Panc1 (cell line): ENCODE measurements around the gene ZNF544. TPM values are rescaled to one million over a fixed set of nuclear protein-coding genes. Genes with fewer than 3 reads are reported as not detected.

ENCODE experiments used
- ATAC-seq: fragments of 200-7000 bp; cut with Tn5 transposase; 2 replicates; pipeline ENCODE4 v1.9.1; 2020; ENCODE audit warnings: mild to moderate bottlenecking, moderate library complexity
- BruUV-seq: library from RNA; stranded (reverse); fragments of 400-500 nt; replicated peaks from 2 replicates; lab custom pipeline; 2021; lab: Mats Ljungman, UMichigan
- CTCF ChIA-PET: fragments of 300-600 bp; sonication (Branson Sonifier 250); formaldehyde crosslinking; loops from one replicate; lab custom pipeline; 2022; ENCODE audit warnings: antibody characterized with exemption; lab: Charles Lee
- POLR2A ChIA-PET: fragments of 300-600 bp; sonication (Branson Sonifier 250); formaldehyde crosslinking; loops from one replicate; lab custom pipeline; 2022; ENCODE audit warnings: antibody characterized with exemption; lab: Charles Lee
- DNase-seq: peaks from one replicate; pipeline ENCODE4 v3.0.0-alpha.2; 2010; ENCODE audit warnings: low read depth, low spot score
- H3K27ac ChIP-seq: 2 replicates; pipeline ENCODE4 v1.5.1; 2011; ENCODE audit warnings: mild to moderate bottlenecking, low read length, inconsistent platforms
- H3K27me3 ChIP-seq: fragments of 200-500 bp; sonication (Bioruptor generic); 2 replicates; pipeline ENCODE4 v1.6.0; 2014; ENCODE audit warnings: low read length, inconsistent platforms; ENCODE audit not compliant: control insufficient read depth, insufficient read depth
- H3K36me3 ChIP-seq: fragments of 200-500 bp; sonication (Bioruptor generic); 2 replicates; pipeline ENCODE4 v1.5.1; 2014; ENCODE audit warnings: inconsistent platforms, mild to moderate bottlenecking, low read length, moderate library complexity; ENCODE audit not compliant: control insufficient read depth, insufficient read depth
- H3K4me1 ChIP-seq: 2 replicates; pipeline ENCODE4 v1.5.1; 2011; ENCODE audit warnings: inconsistent platforms, mild to moderate bottlenecking, low read length, moderate library complexity; ENCODE audit not compliant: control insufficient read depth, insufficient read depth
- H3K4me3 ChIP-seq, 2 experiments: 2 replicates each; pipeline ENCODE4 v1.5.1; 2011 to 2012; ENCODE audit warnings: low read depth in 2 of 2, low read length in 2 of 2, mild to moderate bottlenecking in 2 of 2, inconsistent platforms in 1 of 2, moderate library complexity in 1 of 2
- H3K9me3 ChIP-seq: fragments of 200-500 bp; sonication (Bioruptor generic); 2 replicates; pipeline ENCODE4 v1.5.1; 2014; ENCODE audit warnings: low read depth, mild to moderate bottlenecking, inconsistent platforms, low read length, moderate library complexity; ENCODE audit not compliant: control insufficient read depth, insufficient read depth
- CTCF ChIP-seq: fragments of 450-650 bp; IDR thresholded peaks from 2 replicates; pipeline ENCODE4 v1.5.1; 2017; ENCODE audit warnings: mild to moderate bottlenecking
- POLR2AphosphoS5 ChIP-seq: IDR thresholded peaks from 2 replicates; pipeline ENCODE4 v1.6.1; 2012; ENCODE audit warnings: mild to moderate bottlenecking, low read depth, low read length, moderate library complexity
- SIN3A ChIP-seq: IDR thresholded peaks from 2 replicates; pipeline ENCODE4 v1.6.1; 2012; ENCODE audit warnings: low read depth, mild to moderate bottlenecking, low read length, moderate library complexity, borderline replicate concordance; ENCODE audit not compliant: insufficient read depth
- TCF7L2 ChIP-seq: IDR thresholded peaks from 2 replicates; pipeline ENCODE4 v1.6.1; 2011; ENCODE audit warnings: mild to moderate bottlenecking, low read depth, low read length, inconsistent platforms
- in situ Hi-C: cut with HindIII; loops from 2 replicates; pipeline ENCODE4 v1.10.0; 2016; ENCODE audit warnings: low sequenced_read_pairs, low pct_unique_long_range_greater_than_20kb
- intact Hi-C: fragments of 100-400 bp; cut with micrococcal nuclease; formaldehyde crosslinking; loops from one replicate; pipeline ENCODE4 v1.10.0; 2022; ENCODE audit not compliant: unreplicated experiment
- total RNA-seq: library from RNA; stranded (reverse); gene quantifications from one replicate; pipeline ENCODE4 v1.2.1, GENCODE V29; 2021; ENCODE audit not compliant: unreplicated experiment
- TF ChIP-seq, protein P1 (sequence below), 2 experiments: IDR thresholded peaks; 2 replicates each; pipeline ENCODE4 v1.6.1; 2011 to 2012; ENCODE audit warnings: low read depth in 2 of 2, control low read depth in 1 of 2, low read length in 1 of 2, mild to moderate bottlenecking in 1 of 2, moderate library complexity in 1 of 2; ENCODE audit not compliant: insufficient read depth in 1 of 2

Gene ZNF544
- total RNA-seq, 1 experiment from 2014 or later: 48.5 TPM

- no peaks in the 10 kb centered on the region for H3K36me3 ChIP-seq
- ChIA-PET CTCF (no interaction called here), POLR2A (no interaction called here)
- DNase-seq (no peak), ATAC-seq (no peak)
- in situ Hi-C loops: no loop called here
- peaks cover 25% of the 10 kb centered on the region for H3K9me3 ChIP-seq
- TF ChIP-seq, protein P1, sequence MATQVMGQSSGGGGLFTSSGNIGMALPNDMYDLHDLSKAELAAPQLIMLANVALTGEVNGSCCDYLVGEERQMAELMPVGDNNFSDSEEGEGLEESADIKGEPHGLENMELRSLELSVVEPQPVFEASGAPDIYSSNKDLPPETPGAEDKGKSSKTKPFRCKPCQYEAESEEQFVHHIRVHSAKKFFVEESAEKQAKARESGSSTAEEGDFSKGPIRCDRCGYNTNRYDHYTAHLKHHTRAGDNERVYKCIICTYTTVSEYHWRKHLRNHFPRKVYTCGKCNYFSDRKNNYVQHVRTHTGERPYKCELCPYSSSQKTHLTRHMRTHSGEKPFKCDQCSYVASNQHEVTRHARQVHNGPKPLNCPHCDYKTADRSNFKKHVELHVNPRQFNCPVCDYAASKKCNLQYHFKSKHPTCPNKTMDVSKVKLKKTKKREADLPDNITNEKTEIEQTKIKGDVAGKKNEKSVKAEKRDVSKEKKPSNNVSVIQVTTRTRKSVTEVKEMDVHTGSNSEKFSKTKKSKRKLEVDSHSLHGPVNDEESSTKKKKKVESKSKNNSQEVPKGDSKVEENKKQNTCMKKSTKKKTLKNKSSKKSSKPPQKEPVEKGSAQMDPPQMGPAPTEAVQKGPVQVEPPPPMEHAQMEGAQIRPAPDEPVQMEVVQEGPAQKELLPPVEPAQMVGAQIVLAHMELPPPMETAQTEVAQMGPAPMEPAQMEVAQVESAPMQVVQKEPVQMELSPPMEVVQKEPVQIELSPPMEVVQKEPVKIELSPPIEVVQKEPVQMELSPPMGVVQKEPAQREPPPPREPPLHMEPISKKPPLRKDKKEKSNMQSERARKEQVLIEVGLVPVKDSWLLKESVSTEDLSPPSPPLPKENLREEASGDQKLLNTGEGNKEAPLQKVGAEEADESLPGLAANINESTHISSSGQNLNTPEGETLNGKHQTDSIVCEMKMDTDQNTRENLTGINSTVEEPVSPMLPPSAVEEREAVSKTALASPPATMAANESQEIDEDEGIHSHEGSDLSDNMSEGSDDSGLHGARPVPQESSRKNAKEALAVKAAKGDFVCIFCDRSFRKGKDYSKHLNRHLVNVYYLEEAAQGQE (IDR thresholded peaks at IDR 0.05; ENCODE audit: insufficient read depth in 1 of 2, low read depth in 2 of 2, low read length in 1 of 2): no peak
- TF ChIP-seq SIN3A (no peak), POLR2AphosphoS5 (no peak)
- BruUV-seq: no TSS peak
- no peak overlapping the region for H3K27ac ChIP-seq
- no peaks in the 10 kb centered on the region for H3K4me1 ChIP-seq
- intact Hi-C loops: no loop called here
- H3K27me3 ChIP-seq: no peaks in the 10 kb centered on the region
- no peak overlapping the region for H3K4me3 ChIP-seq
Measured at GRCh38 chr19:58217607-58218391, 10.9 kb upstream of the ZNF544 start.

DNA sequence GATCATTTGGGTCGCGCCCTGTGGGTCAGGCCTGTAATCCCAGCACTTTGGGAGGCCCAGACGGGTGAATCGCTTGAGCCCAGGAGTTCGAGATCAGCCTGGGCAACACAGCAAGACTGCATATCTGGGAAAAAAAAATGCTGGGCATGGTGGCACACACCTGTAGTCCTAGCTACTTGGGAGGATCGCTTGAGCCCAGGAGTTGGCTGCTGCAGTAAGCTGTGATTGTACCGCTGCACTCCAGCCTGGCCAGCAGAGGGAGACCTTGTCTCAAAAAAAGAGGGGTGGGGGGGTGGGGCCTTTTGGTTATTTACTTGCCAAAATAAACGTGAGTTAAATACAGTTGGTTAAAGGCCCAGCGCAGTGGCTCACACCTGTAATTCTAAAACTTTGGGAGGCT lies 9.8 kb upstream of the ZNF544 start:
- peak; percentile 66 for ATAC-seq
- no TSS peak for BruUV-seq
- ChIA-PET CTCF (interaction anchor here (0.6 to 0.7 kb wide), 2 partner anchors 17 to 162 kb away, joined by 3 to 5 read pairs; no protein-coding TSS in a partner anchor), POLR2A (interaction anchor here (0.7 kb wide), 1 partner anchor 15 kb away, joined by 4 read pairs; no protein-coding TSS in a partner anchor)
- no peaks in the 10 kb centered on the region for H3K27me3 ChIP-seq
- DNase-seq: no peak
- in situ Hi-C loops: no loop called here
- H3K4me1 ChIP-seq: no peaks in the 10 kb centered on the region
- intact Hi-C loops: no loop called here
- no peak overlapping the region for H3K27ac ChIP-seq
- peaks cover 14% of the 10 kb centered on the region for H3K9me3 ChIP-seq
- H3K36me3 ChIP-seq: no peaks in the 10 kb centered on the region
- H3K4me3 ChIP-seq: no peak overlapping the region
- TF ChIP-seq TCF7L2 (no peak), CTCF (no peak), SIN3A (no peak), POLR2AphosphoS5 (no peak)
- TF ChIP-seq, protein P1 (IDR thresholded peaks at IDR 0.05; ENCODE audit: insufficient read depth in 1 of 2, low read depth in 2 of 2, low read length in 1 of 2): no peak
